K562 (cell line): ENCODE measurements around the gene PLA2G4F. TPM values are rescaled to one million over a fixed set of nuclear protein-coding genes. Genes with fewer than 3 reads are reported as not detected.

ENCODE experiments used
- ATAC-seq: fragments of 200-7000 bp; cut with Tn5 transposase; 3 replicates; pipeline ENCODE4 v1.9.1; 2020; ENCODE audit warnings: moderate library complexity
- BruUV-seq: library from RNA; stranded (reverse); fragments of 400-500 nt; replicated peaks from 2 replicates; lab custom pipeline; 2021; lab: Mats Ljungman, UMichigan
- CTCF ChIA-PET: fragments of 300-600 bp; formaldehyde crosslinking; extraction: SDS; loops from one replicate; lab custom pipeline; 2021; ENCODE audit warnings: low intra/inter-chr PET ratio; lab: Yijun Ruan, JAX
- POLR2A ChIA-PET: fragments of 300-600, 350-650 bp; sonication (Branson Sonifier 250); formaldehyde crosslinking; extraction: SDS; loops from one replicate; lab custom pipeline; 2021; ENCODE audit warnings: antibody characterized with exemption, inconsistent platforms; lab: Yijun Ruan, JAX
- DNase-seq, 4 experiments: peaks; one replicate each; pipeline versions ENCODE4 v3.0.0 to v3.0.0-alpha.2; 2011 to 2018; ENCODE audit warnings: low spot score in 3 of 4, mixed read lengths in 3 of 4; ENCODE audit errors: extremely low read depth in 1 of 4
- FAIRE-seq: peaks from 2 replicates; lab custom pipeline; 2011; peaks lifted over from hg19 to GRCh38; lab: Jason Lieb, UNC
- H2AFZ ChIP-seq: 2 replicates; pipeline ENCODE4 v1.6.0; 2011; ENCODE audit warnings: low read depth, low read length, control low read depth, inconsistent platforms
- H3K27ac ChIP-seq: fragments of 200-600 bp; 3 replicates; pipeline ENCODE4 v1.8.0; 2011; ENCODE audit warnings: low read depth, mild to moderate bottlenecking, control low read depth, inconsistent platforms, low read length, moderate library complexity, mixed read lengths; ENCODE audit errors: extremely low read depth
- H3K27me3 ChIP-seq, 2 experiments: fragments of 300-600 bp in 1 of 2; 2 replicates in 1 of 2; 3 replicates in 1 of 2; pipeline versions ENCODE4 v1.6.0 to v1.8.0; 2011; ENCODE audit warnings: inconsistent platforms in 2 of 2, low read length in 2 of 2, mild to moderate bottlenecking in 1 of 2, mixed read lengths in 1 of 2, moderate library complexity in 1 of 2; ENCODE audit not compliant: control insufficient read depth in 2 of 2, insufficient read depth in 2 of 2
- H3K36me3 ChIP-seq: fragments of 300-600 bp; 3 replicates; pipeline ENCODE4 v1.8.0; 2011; ENCODE audit warnings: mild to moderate bottlenecking, low read length, inconsistent platforms; ENCODE audit not compliant: control insufficient read depth, insufficient read depth
- H3K4me1 ChIP-seq, 2 experiments: fragments of 200-600 bp in 1 of 2; replicated peaks in 1 of 2; 2 replicates in 1 of 2; 3 replicates in 1 of 2; pipeline versions ENCODE4 v1.5.1 to v1.8.0; 2011; ENCODE audit warnings: inconsistent platforms in 2 of 2, low read length in 2 of 2, mild to moderate bottlenecking in 1 of 2, mixed read lengths in 1 of 2, moderate library complexity in 1 of 2; ENCODE audit not compliant: control insufficient read depth in 2 of 2, insufficient read depth in 2 of 2
- H3K4me2 ChIP-seq: 2 replicates; pipeline ENCODE4 v1.6.1; 2011; ENCODE audit warnings: low read length, control low read depth, inconsistent platforms, mixed read lengths; ENCODE audit not compliant: insufficient read depth
- H3K4me3 ChIP-seq: fragments of 200-600 bp; sonication (generic), shearing (Covaris generic); 2 replicates; pipeline ENCODE4 v1.5.1; 2016; ENCODE audit warnings: control low read depth, inconsistent platforms
- H3K79me2 ChIP-seq: fragments of 200-600 bp; 3 replicates; pipeline ENCODE4 v1.8.0; 2011; ENCODE audit warnings: low read length, inconsistent platforms; ENCODE audit not compliant: control insufficient read depth, insufficient read depth
- H3K9ac ChIP-seq, 2 experiments: 2 replicates each; pipeline versions ENCODE4 v1.6.0 to v1.6.1; 2011; ENCODE audit warnings: low read depth in 2 of 2, low read length in 2 of 2, control low read depth in 1 of 2, inconsistent platforms in 1 of 2, mild to moderate bottlenecking in 1 of 2, mixed read lengths in 1 of 2; ENCODE audit not compliant: insufficient read depth in 1 of 2
- H3K9me1 ChIP-seq: one replicate; pipeline ENCODE4 v1.6.0; 2011; ENCODE audit warnings: inconsistent platforms, mild to moderate bottlenecking, low read length, moderate library complexity; ENCODE audit not compliant: control insufficient read depth, insufficient read depth
- H3K9me3 ChIP-seq: replicated peaks from 2 replicates; pipeline ENCODE4 v1.5.1; 2011; ENCODE audit warnings: low read depth, low read length, inconsistent platforms; ENCODE audit not compliant: control insufficient read depth, insufficient read depth
- H4K20me1 ChIP-seq: replicated peaks from 2 replicates; pipeline ENCODE4 v1.6.1; 2011; ENCODE audit warnings: low read length, inconsistent platforms, mixed read lengths; ENCODE audit not compliant: control insufficient read depth, insufficient read depth
- BCOR ChIP-seq: fragments of 450-650 bp; IDR thresholded peaks from 2 replicates; pipeline ENCODE4 v1.6.1; 2016
- CAMTA2 ChIP-seq: fragments of 250-450 bp; sonication (Bioruptor Pico); conservative IDR thresholded peaks from 2 replicates; pipeline ENCODE4 v1.5.1; 2022
- RBM25 ChIP-seq: fragments of 200-400 bp; formaldehyde crosslinking; IDR thresholded peaks from 2 replicates; pipeline ENCODE4 v1.6.1; 2018; ENCODE audit warnings: low read length, low read depth, moderate library complexity; ENCODE audit not compliant: severe bottlenecking
- SP1 ChIP-seq: sonication (generic); formaldehyde crosslinking; IDR thresholded peaks from 2 replicates; pipeline ENCODE4 v1.8.1; 2022; ENCODE audit warnings: mild to moderate bottlenecking, missing genetic modification reagents
- U2AF2 ChIP-seq: fragments of 200-400 bp; formaldehyde crosslinking; optimal IDR thresholded peaks from 2 replicates; pipeline ENCODE3; 2017; ENCODE audit warnings: low read depth, mild to moderate bottlenecking, low read length
- WGBS: fragments of 100-300 bp; shearing (Covaris generic); methylation state at CpG from one replicate; pipeline ENCODE4 v1.1.6; 2016; ENCODE audit warnings: low coverage, mixed read lengths; ENCODE audit not compliant: insufficient coverage; ENCODE audit errors: missing lambda C conversion rate; 5-methylcytosine and 5-hydroxymethylcytosine counted together
- in situ Hi-C: fragments of 300-500 bp; cut with MboI; formaldehyde crosslinking; loops from 4 replicates; pipeline ENCODE4 v1.15.0; 2018; ENCODE audit warnings: inconsistent platforms, mixed read lengths
- intact Hi-C: fragments of 100-400 bp; cut with micrococcal nuclease; formaldehyde crosslinking; loops from 2 replicates; pipeline ENCODE4 v1.14.2; 2022
- polyA plus RNA-seq, 8 experiments: library from polyadenylated mRNA; depleted of rRNA in 4 of 8; stranded (reverse) in 5 of 8; unstranded in 3 of 8; fragments of >200 nt; fragmentation: Nextera tagmentation in 2 of 8; fragmentation: Illumina TruSeq in 1 of 8; extraction: Ambion mirVana in 2 of 8; extraction: Trizol in 1 of 8; gene quantifications; 2 replicates each; pipeline versions ENCODE4 v1.2.1 to v1.2.3, GENCODE V29; 2011 to 2014; ENCODE audit warnings: inconsistent platforms in 1 of 8, missing spikeins in 1 of 8
- total RNA-seq, 7 experiments: library from RNA; depleted of rRNA in 6 of 7; stranded (reverse); fragments of >200 nt in 6 of 7; fragmentation: Illumina TruSeq in 2 of 7; extraction: Trizol in 2 of 7; gene quantifications; 2 replicates each; pipeline versions ENCODE4 v1.2.1 to v1.2.3, GENCODE V29; 2011 to 2021; ENCODE audit warnings: low replicate concordance in 1 of 7
- TF ChIP-seq, protein P1 (sequence below): sonication (generic); formaldehyde crosslinking; IDR thresholded peaks from 2 replicates; pipeline ENCODE4 v1.9.0; 2022; ENCODE audit warnings: mild to moderate bottlenecking, missing genetic modification reagents

The PLA2G4F gene
- total and polyA plus RNA-seq, 9 of the 15 experiments (the other 6 are each of a cell fraction or from before 2014, with no cell fraction given), result 0.02 TPM; not detected in 8

DNA sequence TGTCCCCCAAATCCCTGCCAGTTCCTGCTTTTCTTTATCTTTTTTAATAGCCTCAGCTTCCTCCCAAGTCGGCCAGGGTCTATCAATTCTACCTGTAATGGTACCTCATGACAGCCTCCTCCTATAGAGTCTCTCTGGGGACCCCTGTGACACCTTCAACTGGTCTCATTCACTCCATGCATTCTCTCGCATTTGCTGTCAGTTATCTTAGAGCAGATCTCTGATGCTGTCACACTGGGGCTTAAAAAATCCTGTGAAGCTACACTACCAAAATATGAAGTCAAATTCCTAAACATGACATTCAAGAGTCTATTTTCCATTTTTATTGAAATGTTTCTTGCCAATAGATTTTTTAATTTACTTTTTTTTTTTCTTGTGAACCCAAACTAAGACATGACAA is 46.2 kb upstream of the PLA2G4F start:
- Histone ChIP-seq H3K4me2 (no peak overlapping the region), H3K4me1 (peaks cover 0 to 3% of the 10 kb centered on the region in 2 experiments; a peak in 1 of 5 replicates)
- POLR2A ChIA-PET, result no interaction called here
- DNase-seq, result no peak
- TF ChIP-seq U2AF2 (no peak), CAMTA2 (CRISPR knock-in tag) (no peak)
- TF ChIP-seq, all 486 proteins: peak for 0
- no peak overlapping the region for H3K9ac ChIP-seq
- H3K9me1 ChIP-seq, result no peaks in the 10 kb centered on the region
- H3K79me2 ChIP-seq, result peaks cover 15% of the 10 kb centered on the region
- no peak for ATAC-seq
- H3K27ac ChIP-seq, result no peak overlapping the region
- in situ Hi-C loops, result no loop called here
- H3K4me3 ChIP-seq, result no peak overlapping the region
- H3K36me3 ChIP-seq, result peaks cover under 1% of the 10 kb centered on the region; the same call in 1 of the 3 replicates
- intact Hi-C loops, result no loop called here
- FAIRE-seq, result no peak
- WGBS, result 59% methylated on average over 2 of the region's 2 CpGs
- no peak overlapping the region for H2AFZ ChIP-seq
- CTCF ChIA-PET, result interaction anchor here (0.6 kb wide), 1 partner anchor 71 kb away, joined by 3 read pairs; no protein-coding TSS in a partner anchor
- 0 out of 2 replicates have a peak, but pooled peaks cover 3% of the 10 kb centered on the region for H4K20me1 ChIP-seq
- no TSS peak for BruUV-seq
- no peaks in the 10 kb centered on the region for H3K9me3 ChIP-seq
- no peaks in the 10 kb centered on the region for H3K27me3 ChIP-seq

DNA sequence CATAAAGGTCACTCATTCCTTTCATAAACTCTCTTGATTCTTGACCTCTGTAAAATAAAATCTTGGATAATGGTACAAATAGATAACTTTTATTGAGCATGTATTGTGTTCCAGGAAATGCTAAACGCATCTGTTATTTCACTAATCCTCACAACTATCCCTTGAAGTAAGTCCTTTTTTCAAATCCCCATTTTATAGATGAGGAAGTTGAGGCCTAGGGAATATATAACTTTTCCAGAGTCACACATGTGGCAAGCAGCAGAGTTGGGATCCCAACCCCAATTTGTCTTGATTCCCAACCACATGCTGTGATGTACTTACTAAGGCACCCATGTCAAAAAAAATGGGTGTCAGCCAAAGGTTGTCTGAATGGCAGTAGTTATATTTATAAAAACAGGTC is 45.4 kb upstream of the PLA2G4F start:
- Histone ChIP-seq H3K27me3 (no peaks in the 10 kb centered on the region), H3K4me3 (no peak overlapping the region), H2AFZ (no peak overlapping the region), H3K4me2 (no peak overlapping the region), H3K27ac (no peak overlapping the region), H3K36me3 (peaks cover 4% of the 10 kb centered on the region; the same call in 1 of the 3 replicates), H4K20me1 (0 out of 2 replicates have a peak, but pooled peaks cover 3% of the 10 kb centered on the region), H3K9me3 (no peaks in the 10 kb centered on the region), H3K4me1 (peaks cover 0 to 3% of the 10 kb centered on the region in 2 experiments; a peak in 1 of 5 replicates), H3K9me1 (no peaks in the 10 kb centered on the region), H3K9ac (no peak overlapping the region), H3K79me2 (peaks cover 7% of the 10 kb centered on the region; the same call in 2 of the 3 replicates)
- FAIRE-seq (no peak), DNase-seq (no peak), ATAC-seq (no peak)
- CTCF ChIA-PET, result no interaction called here
- 63% methylated on average over 1 of the region's 1 CpG for WGBS
- BruUV-seq, result no TSS peak
- POLR2A ChIA-PET, result no interaction called here
- in situ Hi-C loops, result no loop called here
- intact Hi-C loops, result no loop called here
- TF ChIP-seq, protein P1, sequence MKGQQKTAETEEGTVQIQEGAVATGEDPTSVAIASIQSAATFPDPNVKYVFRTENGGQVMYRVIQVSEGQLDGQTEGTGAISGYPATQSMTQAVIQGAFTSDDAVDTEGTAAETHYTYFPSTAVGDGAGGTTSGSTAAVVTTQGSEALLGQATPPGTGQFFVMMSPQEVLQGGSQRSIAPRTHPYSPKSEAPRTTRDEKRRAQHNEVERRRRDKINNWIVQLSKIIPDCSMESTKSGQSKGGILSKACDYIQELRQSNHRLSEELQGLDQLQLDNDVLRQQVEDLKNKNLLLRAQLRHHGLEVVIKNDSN, result no peak
- no peak for TF ChIP-seq SP1
- TF ChIP-seq RBM25, result peak; percentile 88
- peak; percentile 67; the same call in 1 of the 2 replicates for TF ChIP-seq BCOR
